HG03469 (cell line): ENCODE measurements around the gene CCDC63.
"Not testable (repeated sequence)": the region's sequence is repeated elsewhere in the genome, so short reads cannot be mapped to it uniquely, and the experiment has no call there.

ENCODE experiments used
- ATAC-seq: cut with Tn5 transposase; IDR thresholded peaks from one replicate; pipeline ENCODE4 v1.9.1; 2021; ENCODE audit warnings: mild to moderate bottlenecking, moderate library complexity, moderate number of reproducible peaks; ENCODE audit not compliant: unreplicated experiment

The CCDC63 gene

DNA sequence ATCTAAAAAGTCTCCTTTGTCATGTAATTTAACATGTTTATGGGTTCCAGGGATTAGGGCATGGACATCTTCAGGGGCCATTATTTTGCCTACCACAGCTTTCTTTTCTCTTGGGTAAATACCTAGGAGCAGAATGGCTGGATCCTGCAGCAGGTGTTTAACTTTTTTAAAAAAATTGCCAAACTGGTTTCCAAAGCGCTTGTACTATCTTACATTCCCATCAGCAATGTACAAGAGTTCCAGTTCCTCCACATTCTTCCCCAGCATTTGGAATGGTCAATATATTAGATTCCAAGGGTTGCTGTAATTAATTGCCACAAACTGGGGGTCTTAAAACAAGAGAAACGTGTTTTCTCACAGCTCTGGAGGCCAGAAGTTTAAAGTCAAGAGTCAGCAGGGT is 101.3 kb downstream of the CCDC63 start:
- no peak for ATAC-seq

DNA sequence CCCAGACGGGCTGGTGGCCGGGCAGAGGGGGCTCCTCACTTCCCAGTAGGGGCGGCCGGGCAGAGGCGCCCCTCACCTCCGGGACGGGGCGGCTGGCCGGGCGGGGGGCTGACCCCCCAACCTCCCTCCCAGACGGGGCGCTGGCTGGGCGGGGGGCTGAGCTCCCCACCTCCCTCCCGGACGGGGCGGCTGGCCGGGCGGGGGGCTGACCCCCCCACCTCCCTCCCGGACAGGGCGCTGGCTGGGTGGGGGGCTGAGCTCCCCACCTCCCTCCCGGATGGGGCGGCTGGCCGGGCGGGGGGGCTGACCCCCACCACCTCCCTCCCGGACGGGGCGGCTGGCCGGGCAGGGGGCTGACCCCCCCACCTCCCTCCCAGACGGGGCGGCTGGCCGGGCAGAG is 103.7 kb downstream of the CCDC63 start:
- ATAC-seq, result not testable (repeated sequence)

DNA sequence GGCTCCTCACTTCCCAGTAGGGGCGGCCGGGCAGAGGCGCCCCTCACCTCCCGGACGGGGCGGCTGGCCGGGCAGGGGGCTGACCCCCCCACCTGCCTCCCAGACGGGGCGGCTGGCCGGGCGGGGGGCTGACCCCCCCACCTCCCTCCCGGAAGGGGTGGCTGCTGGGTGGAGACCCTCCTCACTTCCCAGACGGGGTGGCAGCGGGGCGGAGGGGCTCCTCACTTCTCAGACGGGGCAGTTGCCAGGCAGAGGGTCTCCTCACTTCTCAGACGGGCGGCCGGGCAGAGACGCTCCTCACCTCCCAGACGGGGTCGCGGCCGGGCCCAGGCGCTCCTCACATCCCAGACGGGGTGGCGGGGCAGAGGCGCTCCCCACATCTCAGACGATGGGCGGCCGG is 104.1 kb downstream of the CCDC63 start:
- not testable (repeated sequence) for ATAC-seq
